CD14-positive monocyte (primary cell): ENCODE measurements around the gene KIAA1755. TPM values are rescaled to one million over a fixed set of nuclear protein-coding genes. Genes with fewer than 3 reads are reported as not detected.

Source experiments
- DNase-seq, 3 donors: peaks; one replicate each; pipeline ENCODE4 v3.0.0-alpha.2; 2011 to 2022
- H2AFZ ChIP-seq: 2 replicates; pipeline ENCODE4 v1.6.0; 2012; ENCODE audit warnings: mild to moderate bottlenecking, low read depth, low read length, inconsistent platforms; ENCODE audit not compliant: insufficient read depth, poor library complexity, severe bottlenecking
- H3K27ac ChIP-seq, 2 donors: 1 replicate in 1 of 2; 2 replicates in 1 of 2; pipeline ENCODE4 v1.5.1; 2012 to 2013; ENCODE audit warnings: low read length in 2 of 2, control low read depth in 1 of 2, inconsistent platforms in 1 of 2, low read depth in 1 of 2, mild to moderate bottlenecking in 1 of 2
- H3K27me3 ChIP-seq, 2 donors: one replicate each; pipeline versions ENCODE4 v1.6.0 to v1.6.1; 2011 to 2013; ENCODE audit warnings: low read length in 2 of 2; ENCODE audit not compliant: control insufficient read depth in 2 of 2, insufficient read depth in 2 of 2
- H3K36me3 ChIP-seq, 2 donors: replicated peaks in 1 of 2; 1 replicate in 1 of 2; 2 replicates in 1 of 2; pipeline versions ENCODE4 v1.5.1 to v1.6.1; 2012 to 2013; ENCODE audit warnings: low read length in 2 of 2, control low read depth in 1 of 2, inconsistent platforms in 1 of 2, mild to moderate bottlenecking in 1 of 2; ENCODE audit not compliant: insufficient read depth in 2 of 2, control insufficient read depth in 1 of 2
- H3K4me1 ChIP-seq, 2 donors: 1 replicate in 1 of 2; 2 replicates in 1 of 2; pipeline versions ENCODE4 v1.5.1 to v1.6.1; 2012 to 2013; ENCODE audit warnings: low read length in 2 of 2, control low read depth in 1 of 2, inconsistent platforms in 1 of 2, mild to moderate bottlenecking in 1 of 2, moderate library complexity in 1 of 2; ENCODE audit not compliant: insufficient read depth in 2 of 2, control insufficient read depth in 1 of 2
- H3K4me2 ChIP-seq: replicated peaks from 2 replicates; pipeline ENCODE3; 2012; ENCODE audit warnings: low read length, moderate library complexity, mild to moderate bottlenecking; ENCODE audit not compliant: poor library complexity, severe bottlenecking; ENCODE audit errors: extremely low read depth
- H3K4me3 ChIP-seq, 3 experiments: fragments of 200-600 bp in 1 of 3; sonication (generic) in 1 of 3; replicated peaks in 1 of 3; 1 replicate in 2 of 3; 2 replicates in 1 of 3; pipeline ENCODE4 v1.5.1; 2011 to 2013; ENCODE audit warnings: low read length in 3 of 3, mild to moderate bottlenecking in 3 of 3, control low read depth in 2 of 3, low read depth in 2 of 3, inconsistent platforms in 1 of 3, moderate library complexity in 1 of 3
- H3K79me2 ChIP-seq: 2 replicates; pipeline ENCODE4 v1.6.0; 2012; ENCODE audit warnings: mild to moderate bottlenecking, control low read depth, inconsistent platforms, low read length, moderate library complexity; ENCODE audit not compliant: insufficient read depth
- H3K9ac ChIP-seq: 2 replicates; pipeline ENCODE4 v1.6.0; 2017; ENCODE audit warnings: low read length, mild to moderate bottlenecking; ENCODE audit not compliant: insufficient read depth, poor library complexity, severe bottlenecking
- H3K9me3 ChIP-seq, 2 donors: replicated peaks in 1 of 2; 1 replicate in 1 of 2; 2 replicates in 1 of 2; pipeline versions ENCODE4 v1.5.1 to v1.6.1; 2012 to 2013; ENCODE audit warnings: low read length in 2 of 2, control low read depth in 1 of 2; ENCODE audit not compliant: control insufficient read depth in 1 of 2, insufficient read depth in 1 of 2
- H4K20me1 ChIP-seq: 2 replicates; pipeline ENCODE4 v1.6.0; 2012; ENCODE audit warnings: mild to moderate bottlenecking, low read length, control low read depth, moderate library complexity; ENCODE audit not compliant: insufficient read depth
- H3K27ac Mint-ChIP-seq, 7 donors: one replicate each; pipeline ENCODE4 v1.8.0; 2020; ENCODE audit warnings: mild to moderate bottlenecking in 7 of 7, mixed read lengths in 7 of 7, moderate library complexity in 6 of 7, inconsistent platforms in 2 of 7
- H3K27me3 Mint-ChIP-seq, 3 donors: one replicate each; pipeline ENCODE4 v1.8.0; 2021 to 2022; ENCODE audit warnings: low read depth in 3 of 3, mild to moderate bottlenecking in 3 of 3, mixed read lengths in 3 of 3, moderate library complexity in 3 of 3, inconsistent platforms in 1 of 3
- H3K36me3 Mint-ChIP-seq, 2 donors: one replicate each; pipeline ENCODE4 v1.8.0; 2020; ENCODE audit warnings: mixed read lengths in 2 of 2, inconsistent platforms in 1 of 2, mild to moderate bottlenecking in 1 of 2
- H3K4me1 Mint-ChIP-seq: one replicate; pipeline ENCODE4 v1.8.0; 2020; ENCODE audit warnings: mild to moderate bottlenecking, mixed read lengths
- H3K4me3 Mint-ChIP-seq, 2 donors: one replicate each; pipeline ENCODE4 v1.8.0; 2020; ENCODE audit warnings: mild to moderate bottlenecking in 2 of 2, mixed read lengths in 2 of 2, moderate library complexity in 1 of 2
- H3K9me3 Mint-ChIP-seq, 7 donors: one replicate each; pipeline ENCODE4 v1.8.0; 2020 to 2022; ENCODE audit warnings: mixed read lengths in 7 of 7, mild to moderate bottlenecking in 6 of 7, moderate library complexity in 6 of 7, inconsistent platforms in 2 of 7
- CTCF ChIP-seq: fragments of 200-600 bp; IDR thresholded peaks from one replicate; pipeline ENCODE4 v1.8.0; 2022; ENCODE audit warnings: antibody characterized with exemption, mild to moderate bottlenecking
- WGBS: methylation state at CpG from one replicate; pipeline ENCODE4 v1.1.5; 2013; ENCODE audit warnings: missing lambda C conversion rate; ENCODE audit not compliant: insufficient coverage; 5-methylcytosine and 5-hydroxymethylcytosine counted together
- intact Hi-C, 2 donors: fragments of 100-400 bp; cut with micrococcal nuclease; formaldehyde crosslinking; loops; one replicate each; pipeline versions ENCODE4 v1.15.0 to v1.15.1; 2023
- polyA plus RNA-seq, 3 donors: library from polyadenylated mRNA; depleted of rRNA in 1 of 3; unstranded in 2 of 3; stranded (reverse) in 1 of 3; fragments of 300-500 nt in 2 of 3; fragments of >200 nt in 1 of 3; fragmentation: Illumina TruSeq in 2 of 3; gene quantifications; 1 replicate in 2 of 3; 2 replicates in 1 of 3; pipeline ENCODE4 v1.2.3, GENCODE V29; 2012 to 2021

The KIAA1755 gene
- polyA plus RNA-seq, 3 donors: not detected

GRCh38 chr20:38277691-38278090 lies 17.2 kb upstream of the KIAA1755 start:
- H3K27ac ChIP-seq: no peak overlapping the region
- H3K27me3 ChIP-seq: no peaks in the 10 kb centered on the region
- no peak overlapping the region for H3K9ac ChIP-seq
- H3K36me3 ChIP-seq: no peaks in the 10 kb centered on the region
- no peak overlapping the region for H2AFZ ChIP-seq
- 80% methylated on average over 1 of the region's 2 CpGs for WGBS
- H3K4me3 Mint-ChIP-seq: no peak overlapping the region
- no peaks in the 10 kb centered on the region for H3K79me2 ChIP-seq
- peaks cover 41% of the 10 kb centered on the region for H3K4me1 Mint-ChIP-seq
- no peak overlapping the region for H3K4me2 ChIP-seq
- peaks cover 0 to 7% of the 10 kb centered on the region in 2 donors for H3K9me3 ChIP-seq
- peak overlapping the region in 1 of 7 donors; percentile 3 for H3K27ac Mint-ChIP-seq
- intact Hi-C loops: no loop called here
- H3K9me3 Mint-ChIP-seq: peaks cover 3 to 10% (median 5%) of the 10 kb centered on the region in 7 donors
- DNase-seq: no peak
- H3K36me3 Mint-ChIP-seq: peaks cover 2 to 5% of the 10 kb centered on the region in 2 donors
- no peaks in the 10 kb centered on the region for H4K20me1 ChIP-seq
- TF ChIP-seq CTCF: no peak
- H3K27me3 Mint-ChIP-seq: peaks cover 1 to 5% (median 3%) of the 10 kb centered on the region in 3 donors
- no peak overlapping the region for H3K4me3 ChIP-seq
- peaks cover 17 to 21% of the 10 kb centered on the region in 2 donors for H3K4me1 ChIP-seq

DNA sequence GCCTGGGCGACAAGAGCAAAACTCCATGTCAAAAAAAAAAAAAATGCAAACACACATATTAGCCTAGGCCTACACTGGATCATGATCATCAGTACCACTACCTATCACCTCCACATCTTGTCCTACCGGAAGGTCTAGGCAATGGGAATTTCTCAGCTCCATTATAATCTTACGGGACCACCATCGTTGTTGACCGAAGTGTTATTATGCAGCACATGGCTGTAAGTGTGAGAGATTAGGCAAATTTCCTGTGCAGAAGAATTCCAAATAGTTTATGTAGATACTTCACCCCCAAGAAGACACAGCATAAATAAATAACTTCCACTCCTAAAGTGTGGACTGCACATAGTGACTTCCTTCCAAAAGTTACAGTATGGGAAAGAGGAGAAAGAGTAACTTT lies 16.8 kb upstream of the KIAA1755 start:
- H3K9me3 Mint-ChIP-seq: peaks cover under 1 to 10% (median 5%) of the 10 kb centered on the region in 7 donors
- peaks cover 43% of the 10 kb centered on the region for H3K4me1 Mint-ChIP-seq
- no peak overlapping the region for H3K4me3 Mint-ChIP-seq
- Histone ChIP-seq H3K9me3 (peaks cover 0 to 7% of the 10 kb centered on the region in 2 donors), H3K79me2 (no peaks in the 10 kb centered on the region), H3K36me3 (no peaks in the 10 kb centered on the region), H3K4me1 (peaks cover 17 to 21% of the 10 kb centered on the region in 2 donors), H4K20me1 (no peaks in the 10 kb centered on the region), H3K4me2 (no peak overlapping the region), H3K27me3 (no peaks in the 10 kb centered on the region), H3K27ac (no peak overlapping the region), H3K9ac (no peak overlapping the region), H3K4me3 (no peak overlapping the region), H2AFZ (no peak overlapping the region)
- H3K27ac Mint-ChIP-seq: peak overlapping the region in 3 of 7 donors; percentile 31 to 64 (median 43)
- DNase-seq: no peak
- no CpG with 5 or more reads among the region's 5 CpGs for WGBS
- H3K27me3 Mint-ChIP-seq: peaks cover 2 to 5% (median 3%) of the 10 kb centered on the region in 3 donors
- no peak for TF ChIP-seq CTCF
- intact Hi-C loops: no loop called here
- H3K36me3 Mint-ChIP-seq: peaks cover 2 to 5% of the 10 kb centered on the region in 2 donors
